ENCODE results near the gene UBR4.
"Not testable (repeated sequence)": the region's sequence is repeated elsewhere in the genome, so short reads cannot be mapped to it uniquely, and the experiment has no call there.

Gene UBR4

DNA sequence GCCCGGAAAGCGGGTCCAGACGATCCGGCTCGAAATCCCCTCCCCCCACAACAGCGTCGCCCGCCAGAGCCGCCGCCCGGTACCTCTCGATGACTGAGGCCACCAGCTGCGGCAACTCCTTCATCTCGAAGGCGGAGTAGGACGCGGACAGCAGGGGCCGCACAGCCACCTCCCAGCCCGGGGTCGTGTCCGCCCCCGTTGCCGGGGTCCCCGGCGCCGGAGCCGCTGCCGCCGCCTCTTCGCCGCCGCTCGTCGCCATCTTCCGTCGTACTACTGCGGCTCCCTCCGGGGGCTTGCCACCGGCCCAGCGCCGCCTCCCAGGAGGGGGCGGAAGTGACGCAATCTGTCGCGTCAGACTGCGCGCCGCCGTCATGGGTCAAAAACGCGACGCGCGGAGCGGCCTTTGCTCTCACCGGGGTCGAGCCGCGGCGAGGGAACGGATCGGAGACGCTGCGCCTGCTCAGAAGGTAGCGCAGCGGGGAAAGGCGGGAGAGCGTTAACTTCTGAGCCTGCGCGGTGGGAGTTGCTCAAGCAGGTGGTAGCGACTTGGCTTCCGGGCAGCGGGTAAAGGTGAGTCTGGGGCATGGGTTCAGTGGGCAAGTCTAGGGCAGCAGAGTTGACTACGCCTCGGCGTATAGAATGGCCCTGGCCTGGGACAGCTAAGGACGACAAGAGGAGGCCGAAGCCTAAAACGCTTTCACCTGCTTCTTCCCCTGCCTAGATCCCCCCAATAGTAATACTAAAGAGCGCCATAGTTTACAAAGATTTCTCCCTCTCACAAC lies at the start of gene UBR4:
Gene UBR4, minus strand, starts transcription at position 277 of the 782 bp plus-strand sequence. Its CDS starts 18 bp downstream, at position 259.
- Mint-ChIP-seq H3K36me3 (ENCODE audit: low read depth) (peaks cover 78% of the 10 kb centered on the region), H3K27me3 (no peaks in the 10 kb centered on the region), H3K9me3 (no peaks in the 10 kb centered on the region), H3K4me1 (ENCODE audit: low read depth) (peaks cover 68% of the 10 kb centered on the region), H3K27ac (peak within 1 kb of the TSS; percentile 98), H3K4me3 (peak within 1 kb of the TSS; percentile 93)
- DNase-seq = peak; percentile 99

DNA sequence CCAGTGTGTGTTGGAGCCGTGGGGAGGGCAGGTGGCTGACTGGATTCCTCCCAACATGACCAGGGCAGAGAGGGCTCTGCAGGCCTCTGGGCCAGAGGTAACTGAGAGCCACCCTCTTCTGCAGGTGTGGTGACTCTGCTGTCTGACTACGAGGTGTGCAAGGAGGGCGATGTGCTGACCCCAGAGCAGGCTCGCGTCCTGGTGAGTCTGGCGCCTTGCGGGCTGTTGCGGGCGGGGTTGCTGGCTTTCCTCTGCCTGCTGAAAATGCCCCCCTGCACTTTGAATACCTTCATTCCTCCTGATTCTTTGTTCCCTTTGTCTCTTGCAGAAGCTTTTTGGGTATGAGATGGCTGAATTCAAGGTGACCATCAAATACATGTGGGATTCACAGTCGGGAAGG lies 48.3 kb upstream of the UBR4 start:
- no peaks in the 10 kb centered on the region for H3K9me3 Mint-ChIP-seq
- peaks cover 44% of the 10 kb centered on the region for H3K4me1 Mint-ChIP-seq (ENCODE audit: low read depth)
- DNase-seq = no peak
- peaks cover 76% of the 10 kb centered on the region for H3K36me3 Mint-ChIP-seq (ENCODE audit: low read depth)
- no peaks in the 10 kb centered on the region for H3K27me3 Mint-ChIP-seq
- no peak overlapping the region for H3K4me3 Mint-ChIP-seq
- peak overlapping the region; percentile 93 for H3K27ac Mint-ChIP-seq

DNA sequence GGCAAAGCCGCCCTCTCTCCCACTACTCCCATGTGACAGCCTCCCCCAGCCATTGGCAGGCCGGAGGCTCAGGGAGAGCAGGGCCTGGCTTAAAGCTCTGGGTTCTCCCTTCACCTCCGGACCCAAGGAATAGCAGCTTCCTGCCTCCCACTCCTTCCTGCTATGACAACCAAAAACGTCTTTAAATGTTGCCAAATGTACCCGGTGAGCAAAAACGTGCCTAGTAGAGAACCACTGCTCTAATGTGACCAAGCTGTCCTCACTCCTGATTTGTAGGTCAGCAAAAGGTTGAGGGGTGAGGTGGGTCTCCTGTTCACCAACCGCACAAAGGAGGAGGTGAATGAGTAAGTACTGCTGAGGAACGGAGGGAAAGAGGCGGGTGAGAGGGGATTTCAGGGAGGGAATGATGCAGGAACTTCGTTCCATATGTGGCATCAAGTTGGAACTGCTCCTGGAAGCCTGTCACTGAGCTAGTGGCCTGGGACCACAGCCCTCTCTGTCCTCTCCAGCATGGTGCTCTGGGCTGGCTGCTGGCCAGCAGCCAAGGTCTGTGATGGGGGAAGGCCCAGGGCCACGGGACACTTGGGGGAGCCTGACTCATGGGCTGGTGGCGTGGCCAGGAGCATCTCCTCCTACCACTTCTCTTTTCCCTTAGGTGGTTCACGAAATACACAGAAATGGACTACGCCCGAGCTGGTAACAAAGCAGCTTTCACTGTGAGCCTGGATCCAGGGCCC lies 47.3 kb upstream of the UBR4 start:
- H3K27ac Mint-ChIP-seq = peak overlapping the region; percentile 93
- DNase-seq = no peak
- no peaks in the 10 kb centered on the region for H3K27me3 Mint-ChIP-seq
- H3K4me1 Mint-ChIP-seq (ENCODE audit: low read depth) = peaks cover 50% of the 10 kb centered on the region
- peaks cover 85% of the 10 kb centered on the region for H3K36me3 Mint-ChIP-seq (ENCODE audit: low read depth)
- peak overlapping the region; percentile 34 for H3K4me3 Mint-ChIP-seq
- no peaks in the 10 kb centered on the region for H3K9me3 Mint-ChIP-seq

DNA sequence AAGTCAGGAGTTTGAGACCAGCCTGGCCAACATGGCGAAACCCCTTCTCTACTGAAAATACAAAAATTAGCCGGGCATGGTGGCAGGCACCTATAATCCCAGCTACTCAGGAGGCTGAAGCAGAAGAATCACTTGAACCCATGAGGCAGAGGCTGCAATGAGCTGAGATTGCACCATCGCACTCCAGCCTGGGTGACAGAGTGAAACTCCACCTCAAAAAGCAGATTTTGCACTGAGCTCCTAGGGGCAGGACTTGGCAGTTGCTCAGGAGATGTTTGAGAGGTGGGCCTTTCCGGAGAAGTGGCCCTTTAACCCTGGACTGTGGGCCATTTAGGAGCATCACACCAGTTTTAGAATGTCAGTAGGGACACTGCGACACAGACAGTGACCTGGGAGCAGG lies 46.2 kb upstream of the UBR4 start:
- peak overlapping the region; percentile 93 for H3K27ac Mint-ChIP-seq
- H3K36me3 Mint-ChIP-seq (ENCODE audit: low read depth) = peaks cover 94% of the 10 kb centered on the region
- H3K4me3 Mint-ChIP-seq = peak overlapping the region; percentile 34
- H3K4me1 Mint-ChIP-seq (ENCODE audit: low read depth) = peaks cover 50% of the 10 kb centered on the region
- H3K9me3 Mint-ChIP-seq, DNase-seq, H3K27me3 Mint-ChIP-seq: not testable (repeated sequence)

DNA sequence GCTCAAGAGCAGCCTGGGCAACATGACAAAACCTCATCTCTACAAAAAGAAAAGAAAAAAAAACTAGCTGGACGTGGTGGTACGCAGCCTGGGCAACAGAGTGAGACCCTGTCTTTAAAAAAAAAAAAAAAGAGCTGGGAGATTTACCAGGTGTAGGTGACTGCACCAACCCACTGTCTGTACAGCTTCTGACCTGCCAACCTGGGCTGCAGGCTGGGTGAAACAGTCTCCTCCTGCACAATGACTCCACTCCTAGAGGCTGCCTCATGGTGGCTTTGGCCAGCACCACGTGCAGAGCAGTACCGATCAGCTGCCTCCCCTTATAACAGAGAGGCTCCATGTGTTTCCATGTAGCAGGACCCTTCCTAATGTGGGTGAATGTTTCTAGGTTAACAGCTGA lies 45.2 kb upstream of the UBR4 start:
- Mint-ChIP-seq H3K27me3 (no peaks in the 10 kb centered on the region), H3K27ac (peak overlapping the region; percentile 99), H3K4me3 (no peak overlapping the region), H3K9me3 (no peaks in the 10 kb centered on the region), H3K4me1 (ENCODE audit: low read depth) (peaks cover 56% of the 10 kb centered on the region), H3K36me3 (ENCODE audit: low read depth) (peaks cover 98% of the 10 kb centered on the region)
- DNase-seq = no peak

DNA sequence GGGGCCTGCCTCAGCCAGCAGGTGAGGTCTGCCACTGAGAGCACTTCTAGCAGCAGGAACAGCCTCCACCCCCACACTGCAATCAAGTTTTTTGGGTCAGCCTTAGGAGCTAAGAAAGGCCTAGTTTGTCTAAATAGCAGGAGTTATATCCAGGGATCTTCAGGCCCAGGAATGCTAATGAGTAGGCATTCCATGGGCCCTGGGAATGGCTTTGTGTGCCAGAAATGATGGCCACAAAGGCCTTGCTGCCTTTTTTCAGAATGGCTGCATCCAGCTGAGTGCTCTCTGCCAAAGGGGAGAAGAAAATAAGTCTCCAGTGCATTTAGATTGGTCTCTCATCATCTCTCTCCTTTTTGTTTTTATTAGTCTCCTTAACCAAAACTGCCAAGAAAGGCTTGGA lies 44.4 kb upstream of the UBR4 start:
- H3K27ac Mint-ChIP-seq = peak overlapping the region; percentile 99
- H3K9me3 Mint-ChIP-seq = no peaks in the 10 kb centered on the region
- H3K4me1 Mint-ChIP-seq (ENCODE audit: low read depth) = peaks cover 59% of the 10 kb centered on the region
- peaks cover 95% of the 10 kb centered on the region for H3K36me3 Mint-ChIP-seq (ENCODE audit: low read depth)
- no peaks in the 10 kb centered on the region for H3K27me3 Mint-ChIP-seq
- DNase-seq = no peak
- peak overlapping the region; percentile 99 for H3K4me3 Mint-ChIP-seq

DNA sequence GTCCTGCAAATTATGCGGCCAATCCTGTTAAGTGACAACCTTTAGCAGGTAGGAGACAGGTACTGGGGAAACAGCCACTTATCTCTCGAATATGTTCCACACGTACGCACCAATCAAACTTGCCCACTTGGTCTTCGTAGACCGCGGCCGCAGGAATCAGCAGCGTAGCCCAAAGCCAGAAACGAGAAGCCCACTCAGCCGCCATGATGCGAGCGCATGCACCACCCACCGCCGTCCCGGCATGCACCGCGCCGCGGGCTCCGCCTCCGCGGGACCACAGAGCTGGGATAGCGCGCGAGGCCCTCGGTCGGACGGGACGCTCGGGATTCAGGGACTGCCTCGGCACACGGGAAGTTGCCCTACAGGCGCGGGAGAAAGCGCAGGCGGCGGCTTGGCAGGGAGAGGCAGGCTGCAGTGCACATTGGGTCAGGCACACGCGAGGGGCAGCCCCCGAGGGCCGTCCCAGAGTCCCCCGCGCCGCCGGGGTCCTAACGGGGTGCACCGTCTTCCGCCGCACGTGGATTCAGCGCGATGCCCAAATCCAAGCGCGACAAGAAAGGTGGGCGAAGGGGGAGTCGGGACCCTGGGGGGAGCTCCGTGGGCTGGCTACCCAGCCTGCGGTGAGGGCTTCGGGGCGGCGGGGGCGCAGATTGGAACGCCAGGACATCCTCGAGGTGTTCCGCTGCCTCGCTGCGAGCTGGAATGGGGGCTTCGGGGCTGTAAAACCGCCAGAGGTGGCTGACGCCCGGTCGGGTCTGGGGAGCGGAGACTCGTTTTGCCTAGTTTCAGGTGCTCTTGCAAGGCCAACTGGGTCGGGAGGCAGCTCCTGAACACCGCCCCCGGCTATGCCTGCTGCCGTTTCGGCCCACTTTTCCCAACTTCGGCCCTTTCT lies 41.5 kb upstream of the UBR4 start, which contains the start of the genes EMC1 and MRTO4:
Gene EMC1, minus strand, starts transcription at position 220 of the 892 bp plus-strand sequence. Its CDS starts 15 bp downstream, at position 205.
Gene MRTO4, plus strand, starts transcription at position 501 of the 892 bp plus-strand sequence. Its CDS starts 31 bp downstream, at position 532.
- DNase-seq = peak; percentile 97
- H3K27me3 Mint-ChIP-seq = no peaks in the 10 kb centered on the region
- H3K9me3 Mint-ChIP-seq = no peaks in the 10 kb centered on the region
- peak within 1 kb of the TSS; percentile 99 for H3K4me3 Mint-ChIP-seq
- peaks cover 49% of the 10 kb centered on the region for H3K4me1 Mint-ChIP-seq (ENCODE audit: low read depth)
- H3K27ac Mint-ChIP-seq = peak within 1 kb of the TSS; percentile 99
- peaks cover 85% of the 10 kb centered on the region for H3K36me3 Mint-ChIP-seq (ENCODE audit: low read depth)

DNA sequence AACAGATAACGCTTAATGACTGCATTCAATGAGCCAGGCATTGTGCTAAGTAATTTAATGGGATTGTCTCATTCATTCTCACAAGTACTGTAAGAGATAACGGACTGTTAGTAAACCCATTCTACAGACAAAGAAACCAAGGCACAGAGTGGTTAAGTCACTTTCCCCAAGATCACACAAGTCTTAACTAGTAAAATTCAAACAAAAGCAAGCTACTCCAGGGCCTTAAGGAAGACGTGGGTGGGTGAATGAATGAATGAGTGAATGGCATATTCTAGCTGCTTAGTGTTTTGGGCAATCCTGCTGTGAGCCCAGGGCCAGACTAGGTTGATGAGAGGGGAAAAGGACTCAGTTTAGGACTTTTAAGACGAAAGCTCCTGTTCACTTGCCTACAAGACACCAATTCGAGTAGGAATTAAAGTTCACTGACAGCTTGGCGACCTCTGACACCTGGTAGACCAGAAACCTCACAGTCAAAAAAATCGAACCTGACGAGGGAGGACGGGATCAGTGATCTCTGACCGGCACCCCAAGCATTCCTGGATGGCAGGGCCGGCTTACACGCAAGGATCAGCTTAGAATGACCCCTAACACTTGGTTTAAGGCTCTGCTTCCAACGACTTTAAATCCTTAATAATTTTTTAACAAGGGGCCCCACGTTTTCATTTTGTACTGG lies 40.7 kb upstream of the UBR4 start:
- Mint-ChIP-seq H3K36me3 (ENCODE audit: low read depth) (peaks cover 80% of the 10 kb centered on the region), H3K4me3 (peak overlapping the region; percentile 99), H3K4me1 (ENCODE audit: low read depth) (peaks cover 42% of the 10 kb centered on the region), H3K27me3 (no peaks in the 10 kb centered on the region), H3K27ac (peak overlapping the region; percentile 99), H3K9me3 (no peaks in the 10 kb centered on the region)
- DNase-seq = peak; percentile 43

DNA sequence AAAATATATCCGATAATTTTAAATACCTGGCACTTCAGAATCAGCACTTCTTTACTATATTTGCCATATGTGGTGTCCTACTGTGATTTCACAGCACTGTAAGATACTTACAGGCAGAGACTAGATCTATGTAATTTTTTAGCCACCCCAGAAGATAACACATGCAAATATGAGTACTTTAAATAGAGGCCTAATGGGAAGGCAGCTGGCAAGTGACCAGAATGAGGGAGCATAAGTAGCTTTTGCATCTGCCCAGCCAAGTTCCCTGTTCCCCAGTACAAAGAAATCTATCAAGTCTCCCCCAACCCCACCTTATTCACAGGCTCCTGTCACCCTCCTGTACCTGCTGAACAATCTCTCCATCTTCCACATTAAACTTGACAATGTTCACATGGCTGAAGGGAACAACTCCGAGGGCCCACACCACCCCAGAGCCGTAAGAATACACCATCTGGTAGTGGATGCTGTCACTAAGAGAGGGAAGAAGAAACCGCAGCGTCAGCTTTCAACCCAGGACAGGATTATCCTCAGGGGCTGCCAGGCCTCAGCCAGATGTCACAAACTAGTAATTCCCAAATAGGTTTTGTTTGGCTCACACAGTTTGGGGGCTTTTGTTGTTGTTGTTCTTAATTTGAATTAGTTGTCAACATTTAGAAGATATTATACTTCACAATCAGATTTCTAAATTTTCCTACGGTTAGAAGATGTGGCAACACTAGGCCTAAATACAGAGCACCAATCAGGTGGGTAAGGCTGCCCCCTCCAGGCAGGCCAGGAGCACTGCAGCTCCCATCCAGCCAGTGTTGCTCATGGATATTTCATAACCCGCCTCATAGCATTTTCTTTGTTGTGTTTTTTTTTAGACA lies 30.8 kb upstream of the UBR4 start:
- H3K36me3 Mint-ChIP-seq (ENCODE audit: low read depth) = peaks cover 95% of the 10 kb centered on the region
- no peaks in the 10 kb centered on the region for H3K27me3 Mint-ChIP-seq
- H3K9me3 Mint-ChIP-seq = no peaks in the 10 kb centered on the region
- no peak overlapping the region for H3K4me3 Mint-ChIP-seq
- H3K4me1 Mint-ChIP-seq (ENCODE audit: low read depth) = no peaks in the 10 kb centered on the region
- DNase-seq = peak; percentile 77
- H3K27ac Mint-ChIP-seq = peak overlapping the region; percentile 47

DNA sequence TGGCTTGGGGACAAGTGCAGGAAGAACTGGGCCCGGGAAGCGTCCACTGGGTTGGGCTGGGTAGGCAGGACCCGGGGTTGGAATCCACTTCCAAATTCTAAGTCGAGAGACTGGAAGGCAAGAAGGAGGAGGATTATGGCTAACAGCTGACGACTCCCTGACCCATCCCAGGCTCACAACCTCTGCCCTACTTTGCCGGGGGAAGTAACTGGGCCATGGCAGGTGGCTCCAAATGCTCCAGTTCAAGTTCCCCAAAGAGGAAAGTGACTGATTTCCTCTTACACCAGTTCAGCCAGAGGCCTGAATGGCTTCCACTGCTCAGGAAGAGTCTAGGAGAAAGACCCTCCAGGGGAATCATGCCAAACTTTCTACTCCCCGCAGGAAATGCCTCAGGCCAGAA lies 29.8 kb upstream of the UBR4 start:
- Mint-ChIP-seq H3K36me3 (ENCODE audit: low read depth) (peaks cover 95% of the 10 kb centered on the region), H3K27ac (peak overlapping the region; percentile 50)

DNA sequence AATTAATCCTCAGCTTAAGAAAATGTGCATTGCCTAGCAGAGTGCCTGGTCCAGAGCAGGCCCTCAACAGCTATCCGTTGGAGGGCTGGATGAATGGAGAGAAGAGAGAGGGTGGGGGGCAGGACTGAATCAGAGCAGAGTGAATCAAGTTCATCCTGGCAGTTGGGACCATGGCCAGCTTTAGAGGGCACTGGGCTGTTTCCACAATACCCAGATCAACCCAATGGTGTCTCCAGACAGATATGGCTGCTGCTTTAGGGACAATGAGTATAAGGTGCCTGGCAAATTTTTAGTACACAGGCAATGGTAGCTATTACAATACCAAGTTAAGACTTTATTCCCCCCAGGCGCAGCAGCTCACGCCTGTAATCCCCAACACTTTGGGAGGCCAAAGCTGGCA lies 24.2 kb upstream of the UBR4 start:
- no peak overlapping the region for H3K4me3 Mint-ChIP-seq
- H3K36me3 Mint-ChIP-seq (ENCODE audit: low read depth) = peaks cover 94% of the 10 kb centered on the region
- no peak for DNase-seq
- H3K9me3 Mint-ChIP-seq = no peaks in the 10 kb centered on the region
- no peak overlapping the region for H3K27ac Mint-ChIP-seq
- no peaks in the 10 kb centered on the region for H3K27me3 Mint-ChIP-seq
- no peaks in the 10 kb centered on the region for H3K4me1 Mint-ChIP-seq (ENCODE audit: low read depth)

More for the DNA sequence above, 29.8 kb upstream of the UBR4 start:
- Mint-ChIP-seq H3K9me3 (no peaks in the 10 kb centered on the region), H3K4me1 (ENCODE audit: low read depth) (no peaks in the 10 kb centered on the region), H3K27me3 (no peaks in the 10 kb centered on the region), H3K4me3 (no peak overlapping the region)
- no peak for DNase-seq

DNA sequence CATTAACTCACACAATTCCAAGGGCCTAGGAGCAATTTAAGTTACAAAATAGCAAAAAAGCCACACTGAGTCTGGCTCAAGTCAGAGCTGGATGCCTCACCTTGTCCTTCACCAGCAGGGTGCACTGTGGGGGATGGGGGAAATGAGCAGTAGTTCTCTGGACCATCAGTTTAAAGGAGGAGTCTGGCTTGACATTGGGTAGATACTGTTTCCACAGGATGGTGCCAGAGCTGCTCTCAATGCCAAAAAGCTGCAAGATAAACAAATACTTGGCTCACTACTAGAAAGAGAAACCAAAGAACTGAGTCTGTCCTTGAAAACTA lies 22.4 kb upstream of the UBR4 start:
- no peak for DNase-seq
- peak overlapping the region; percentile 53 for H3K27ac Mint-ChIP-seq
- no peaks in the 10 kb centered on the region for H3K27me3 Mint-ChIP-seq
- peaks cover 93% of the 10 kb centered on the region for H3K36me3 Mint-ChIP-seq (ENCODE audit: low read depth)
- no peak overlapping the region for H3K4me3 Mint-ChIP-seq
- peaks cover 2% of the 10 kb centered on the region for H3K4me1 Mint-ChIP-seq (ENCODE audit: low read depth)
- no peaks in the 10 kb centered on the region for H3K9me3 Mint-ChIP-seq
